ENCODE data around the gene LAIR2.

- no peak for TF ChIP-seq CTCF (conservative IDR thresholded peaks at IDR 0.05)
- TF ChIP-seq EZH2 (IDR thresholded peaks at IDR 0.05; ENCODE audit: low read depth) = no peak
Measured at GRCh38 chr19:54549224-54549623, 46.6 kb downstream of the LAIR2 start.

Data from PC-9 (cell line).